Transverse colon (tissue), 4 donors: Measurements from ENCODE around the gene C15orf61. TPM values are rescaled to one million over a fixed set of nuclear protein-coding genes. Genes with fewer than 3 reads are reported as not detected.

ENCODE experiments used
- DNase-seq: peaks from one replicate; pipeline ENCODE4 v3.0.0-alpha.2; 2019
- H3K27ac ChIP-seq, 4 donors: fragments of 200-600 bp; sonication (generic); 2 replicates each; pipeline ENCODE4 v1.5.1; 2016 to 2018; ENCODE audit warnings: inconsistent platforms in 4 of 4
- H3K27me3 ChIP-seq: fragments of 200-600 bp; sonication (generic); 2 replicates; pipeline ENCODE4 v1.5.1; 2017; ENCODE audit warnings: inconsistent platforms
- H3K36me3 ChIP-seq, 4 donors: fragments of 200-600 bp; sonication (generic); 2 replicates each; pipeline ENCODE4 v1.5.1; 2017 to 2019; ENCODE audit warnings: inconsistent platforms in 4 of 4
- H3K4me1 ChIP-seq, 4 donors: fragments of 200-600 bp; sonication (generic); 2 replicates each; pipeline ENCODE4 v1.5.1; 2017 to 2020; ENCODE audit warnings: inconsistent platforms in 4 of 4
- H3K4me3 ChIP-seq, 4 donors: fragments of 200-600 bp; sonication (generic); 1 replicate in 1 of 4; 2 replicates in 3 of 4; pipeline versions ENCODE4 v1.5.1 to v1.6.1; 2017 to 2019; ENCODE audit warnings: inconsistent platforms in 4 of 4
- H3K9me3 ChIP-seq, 2 donors: fragments of 200-600 bp; sonication (generic); 2 replicates each; pipeline ENCODE4 v1.5.1; 2017 to 2019; ENCODE audit warnings: inconsistent platforms in 2 of 2
- EP300 ChIP-seq: sonication (generic); formaldehyde crosslinking; IDR thresholded peaks from one replicate; pipeline ENCODE4 v1.6.1; 2017; ENCODE audit warnings: antibody characterized with exemption, low read depth
- POLR2A ChIP-seq: fragments of 450-650 bp; IDR thresholded peaks from one replicate; pipeline ENCODE4 v1.6.1; 2016; ENCODE audit warnings: antibody characterized with exemption, mild to moderate bottlenecking, moderate library complexity
- POLR2AphosphoS5 ChIP-seq, 3 donors: sonication (generic); formaldehyde crosslinking; IDR thresholded peaks; one replicate each; pipeline ENCODE4 v1.6.1; 2016; ENCODE audit warnings: antibody characterized with exemption in 3 of 3
- WGBS, 2 donors: methylation state at CpG; one replicate each; pipeline ENCODE4 v1.1.5; 2018; ENCODE audit warnings: low coverage in 1 of 2; 5-methylcytosine and 5-hydroxymethylcytosine counted together
- in situ Hi-C, 4 donors: fragments of 200-750 bp; cut with MboI; loops; one replicate each; pipeline versions ENCODE4 v1.15.0 to v1.15.1; 2017; ENCODE audit warnings: low sequenced_read_pairs in 3 of 4, low pct_ligation_motif_present in 1 of 4, low pct_unique_long_range_greater_than_20kb in 1 of 4
- intact Hi-C: fragments of 100-400 bp; cut with DNase I; formaldehyde crosslinking; loops from one replicate; pipeline ENCODE4 v1.15.1; 2023; ENCODE audit warnings: low total_unique reads
- total RNA-seq, 4 donors: library from RNA; depleted of rRNA; stranded (reverse); fragments of >200 nt; gene quantifications; one replicate each; pipeline ENCODE4 v1.1.0, GENCODE V29; 2016
- TF ChIP-seq, protein P1 (sequence below), 5 experiments: fragments of 200-600 bp in 3 of 5; fragments of 450-650 bp in 2 of 5; sonication (generic) in 3 of 5; IDR thresholded peaks; 1 replicate in 2 of 5; 2 replicates in 3 of 5; pipeline ENCODE4 v1.5.1; 2016 to 2017; ENCODE audit warnings: antibody characterized with exemption in 5 of 5, inconsistent platforms in 3 of 5, mild to moderate bottlenecking in 2 of 5, moderate library complexity in 1 of 5

The C15orf61 gene
- total RNA-seq, 4 donors from 2014 or later: 4.0 to 22.4 (median 9.8) TPM

DNA sequence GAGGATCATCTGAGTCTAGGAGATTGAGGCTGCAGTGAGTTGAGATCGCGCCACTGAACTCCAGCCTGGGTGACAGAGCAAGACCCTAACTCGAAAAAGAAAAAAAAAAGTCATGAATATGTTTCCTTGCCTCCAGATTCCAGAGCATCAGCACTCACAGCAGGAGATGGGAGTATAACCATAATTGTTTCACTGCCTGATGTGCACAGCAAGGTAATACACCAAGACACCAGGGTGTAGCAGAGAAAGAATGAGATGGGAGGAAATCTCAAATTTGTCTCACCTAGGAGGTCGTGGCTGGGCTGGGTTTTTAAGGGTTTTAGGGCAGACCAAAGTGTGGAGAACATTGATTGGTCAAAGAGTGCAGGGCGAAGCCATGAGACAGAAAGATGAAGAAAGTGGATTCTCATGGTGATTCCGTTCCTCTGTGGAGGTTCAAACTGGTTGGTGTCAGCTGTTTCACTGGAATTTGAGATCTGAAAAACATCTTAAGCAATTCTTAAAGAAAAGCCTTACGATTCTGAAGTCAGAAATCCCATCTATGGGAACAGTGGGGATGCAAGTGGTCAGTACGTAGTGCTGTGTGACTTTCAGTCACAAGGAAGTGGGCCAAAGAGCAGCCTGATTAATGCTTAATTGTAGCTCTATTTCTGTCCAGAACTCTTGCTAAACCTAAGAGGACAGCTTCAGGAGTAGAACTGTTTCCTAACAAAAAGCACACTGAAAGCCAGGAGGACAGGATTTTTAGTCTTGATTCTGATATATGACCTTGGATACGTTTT lies 7.8 kb upstream of the C15orf61 start:
- 78 to 86% methylated on average over 7 to 9 of the region's 9 CpGs for WGBS, 2 donors

DNA sequence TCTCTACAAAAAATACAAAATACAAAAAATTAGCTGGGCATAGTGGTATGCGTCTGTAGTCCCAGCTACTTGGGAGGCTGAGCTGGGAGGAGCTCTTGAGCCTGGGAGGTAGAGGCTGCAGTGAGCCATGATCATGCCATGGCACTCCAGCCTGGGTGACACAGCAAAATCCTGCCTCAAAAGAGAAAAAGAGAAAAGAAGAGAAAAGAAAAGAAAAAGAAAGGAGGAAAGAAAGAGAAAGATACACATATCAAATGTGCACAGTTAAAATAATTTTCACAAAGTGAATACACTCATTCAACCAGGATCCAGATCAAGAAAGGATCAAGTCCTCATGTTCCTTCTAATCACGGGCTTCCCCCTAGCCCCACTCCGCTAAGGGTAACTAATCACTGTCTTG lies 5.8 kb upstream of the C15orf61 start:
- no peak overlapping the region for H3K4me3 ChIP-seq
- no peaks in the 10 kb centered on the region for H3K9me3 ChIP-seq
- TF ChIP-seq EP300: no peak
- TF ChIP-seq, protein P1, sequence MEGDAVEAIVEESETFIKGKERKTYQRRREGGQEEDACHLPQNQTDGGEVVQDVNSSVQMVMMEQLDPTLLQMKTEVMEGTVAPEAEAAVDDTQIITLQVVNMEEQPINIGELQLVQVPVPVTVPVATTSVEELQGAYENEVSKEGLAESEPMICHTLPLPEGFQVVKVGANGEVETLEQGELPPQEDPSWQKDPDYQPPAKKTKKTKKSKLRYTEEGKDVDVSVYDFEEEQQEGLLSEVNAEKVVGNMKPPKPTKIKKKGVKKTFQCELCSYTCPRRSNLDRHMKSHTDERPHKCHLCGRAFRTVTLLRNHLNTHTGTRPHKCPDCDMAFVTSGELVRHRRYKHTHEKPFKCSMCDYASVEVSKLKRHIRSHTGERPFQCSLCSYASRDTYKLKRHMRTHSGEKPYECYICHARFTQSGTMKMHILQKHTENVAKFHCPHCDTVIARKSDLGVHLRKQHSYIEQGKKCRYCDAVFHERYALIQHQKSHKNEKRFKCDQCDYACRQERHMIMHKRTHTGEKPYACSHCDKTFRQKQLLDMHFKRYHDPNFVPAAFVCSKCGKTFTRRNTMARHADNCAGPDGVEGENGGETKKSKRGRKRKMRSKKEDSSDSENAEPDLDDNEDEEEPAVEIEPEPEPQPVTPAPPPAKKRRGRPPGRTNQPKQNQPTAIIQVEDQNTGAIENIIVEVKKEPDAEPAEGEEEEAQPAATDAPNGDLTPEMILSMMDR (IDR thresholded peaks at IDR 0.05): no peak
- no peak for TF ChIP-seq POLR2AphosphoS5 (IDR thresholded peaks at IDR 0.05)
- TF ChIP-seq POLR2A: no peak
- no peaks in the 10 kb centered on the region for H3K27me3 ChIP-seq
- no peak for DNase-seq
- in situ Hi-C loops: loop anchor here in 1 of 4 donors (10.0 kb wide), 1 partner anchor 320 kb away; no protein-coding TSS in a partner anchor
- H3K27ac ChIP-seq: no peak overlapping the region
- intact Hi-C loops: no loop called here
- H3K36me3 ChIP-seq: peaks cover 0 to 12% (median 0%) of the 10 kb centered on the region in 4 donors
- WGBS, 2 donors: 89 to 98% methylated on average over 3 of the region's 3 CpGs
- peaks cover 0 to 3% (median 1%) of the 10 kb centered on the region in 4 donors for H3K4me1 ChIP-seq

More for the DNA sequence above, 7.8 kb upstream of the C15orf61 start:
- Histone ChIP-seq H3K36me3 (peaks cover 0 to 12% (median 0%) of the 10 kb centered on the region in 4 donors), H3K27ac (no peak overlapping the region), H3K4me3 (no peak overlapping the region), H3K4me1 (no peaks in the 10 kb centered on the region), H3K9me3 (no peaks in the 10 kb centered on the region), H3K27me3 (no peaks in the 10 kb centered on the region)
- TF ChIP-seq POLR2AphosphoS5 (IDR thresholded peaks at IDR 0.05): no peak
- TF ChIP-seq, protein P1 (IDR thresholded peaks at IDR 0.05): no peak
- no peak for TF ChIP-seq POLR2A
- no peak for TF ChIP-seq EP300
- DNase-seq: no peak
- in situ Hi-C loops (loop anchor here in 1 of 4 donors (10.0 kb wide), 1 partner anchor 322 kb away; no protein-coding TSS in a partner anchor), intact Hi-C loops (no loop called here)

DNA sequence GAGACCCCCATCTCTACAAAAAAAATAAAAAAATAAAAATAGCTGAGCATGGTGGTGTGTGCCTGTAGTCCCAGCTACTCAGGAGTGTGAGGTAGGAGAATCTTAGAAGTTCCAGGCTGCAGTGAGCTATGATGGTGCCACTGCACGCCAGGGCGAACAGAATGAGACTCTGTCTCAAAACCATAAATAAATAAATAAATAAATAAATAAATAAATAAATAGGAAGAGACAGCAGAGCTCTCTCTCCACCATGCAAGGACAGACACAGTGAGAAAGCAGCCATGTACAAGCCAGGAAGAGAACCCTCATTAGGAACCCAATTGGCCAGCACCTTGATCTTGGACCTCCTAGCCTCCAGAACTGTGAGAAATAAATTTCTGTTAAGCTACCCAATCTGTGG lies 5.4 kb upstream of the C15orf61 start:
- Histone ChIP-seq H3K36me3 (peaks cover 0 to 12% (median 0%) of the 10 kb centered on the region in 4 donors), H3K27ac (no peak overlapping the region), H3K4me1 (peaks cover 0 to 8% (median 3%) of the 10 kb centered on the region in 4 donors), H3K27me3 (no peaks in the 10 kb centered on the region), H3K4me3 (no peak overlapping the region), H3K9me3 (no peaks in the 10 kb centered on the region)
- in situ Hi-C loops: loop anchor here in 1 of 4 donors (10.0 kb wide), 1 partner anchor 319 kb away; no protein-coding TSS in a partner anchor
- DNase-seq: no peak
- 100% methylated on average over 2 of the region's 2 CpGs for WGBS, 2 donors
- intact Hi-C loops: no loop called here
- TF ChIP-seq POLR2AphosphoS5 (IDR thresholded peaks at IDR 0.05): no peak
- TF ChIP-seq EP300: no peak
- TF ChIP-seq POLR2A: no peak
- TF ChIP-seq, protein P1 (IDR thresholded peaks at IDR 0.05): no peak

DNA sequence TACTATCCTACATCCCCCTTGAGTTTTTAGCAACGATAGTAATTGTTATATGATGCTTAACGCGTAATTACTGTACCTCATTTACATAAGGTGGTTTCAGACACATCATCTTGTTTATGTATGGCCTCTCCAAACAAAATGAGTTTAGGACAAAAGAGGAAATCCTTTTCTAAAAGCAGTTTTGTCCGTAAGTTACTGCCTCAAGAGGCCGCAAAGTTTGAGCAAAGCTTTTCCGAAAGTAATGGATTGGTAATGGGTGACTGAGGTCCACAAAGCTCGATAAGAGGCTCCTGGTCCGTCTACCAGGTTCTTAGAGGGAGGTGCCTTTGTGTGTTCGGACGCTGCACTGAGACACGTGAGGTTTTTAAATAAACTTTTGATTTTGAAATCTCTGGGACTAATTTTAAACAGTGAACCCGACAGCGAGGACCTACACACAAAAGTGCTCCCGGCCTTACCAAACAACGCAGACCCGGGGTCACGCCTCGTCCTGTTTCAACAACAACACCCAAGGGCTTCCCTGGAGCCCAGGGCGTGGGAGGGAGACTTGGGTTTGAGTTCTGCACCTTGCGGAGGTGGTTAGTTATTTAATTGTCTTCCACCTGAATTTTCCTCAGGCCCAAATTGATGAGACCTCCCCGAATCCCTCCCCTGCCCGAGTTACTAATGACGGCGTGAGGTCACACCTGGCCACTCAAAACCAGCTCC lies 456 bp upstream of the C15orf61 start:
- in situ Hi-C loops: no loop called here
- TF ChIP-seq POLR2AphosphoS5 (IDR thresholded peaks at IDR 0.05) (no peak), POLR2A (no peak), EP300 (no peak)
- TF ChIP-seq, protein P1 (IDR thresholded peaks at IDR 0.05): no peak
- peak overlapping the region; percentile 23 to 97 (median 74) for H3K4me3 ChIP-seq
- H3K36me3 ChIP-seq: no peaks in the 10 kb centered on the region
- peak overlapping the region; percentile 96 to 100 (median 96) for H3K27ac ChIP-seq
- H3K9me3 ChIP-seq: no peaks in the 10 kb centered on the region
- intact Hi-C loops: loop anchor here (2.0 kb wide), 1 partner anchor 22 kb away; the partner anchor contains the start of gene MAP2K5
- 11 to 39% methylated on average over 5 to 24 of the region's 24 CpGs for WGBS, 2 donors
- peaks cover 8 to 26% (median 23%) of the 10 kb centered on the region in 4 donors for H3K4me1 ChIP-seq
- no peaks in the 10 kb centered on the region for H3K27me3 ChIP-seq
- DNase-seq: no peak
